ENCODE measurements around the gene DHX57.

DHX57 gene, protein sequence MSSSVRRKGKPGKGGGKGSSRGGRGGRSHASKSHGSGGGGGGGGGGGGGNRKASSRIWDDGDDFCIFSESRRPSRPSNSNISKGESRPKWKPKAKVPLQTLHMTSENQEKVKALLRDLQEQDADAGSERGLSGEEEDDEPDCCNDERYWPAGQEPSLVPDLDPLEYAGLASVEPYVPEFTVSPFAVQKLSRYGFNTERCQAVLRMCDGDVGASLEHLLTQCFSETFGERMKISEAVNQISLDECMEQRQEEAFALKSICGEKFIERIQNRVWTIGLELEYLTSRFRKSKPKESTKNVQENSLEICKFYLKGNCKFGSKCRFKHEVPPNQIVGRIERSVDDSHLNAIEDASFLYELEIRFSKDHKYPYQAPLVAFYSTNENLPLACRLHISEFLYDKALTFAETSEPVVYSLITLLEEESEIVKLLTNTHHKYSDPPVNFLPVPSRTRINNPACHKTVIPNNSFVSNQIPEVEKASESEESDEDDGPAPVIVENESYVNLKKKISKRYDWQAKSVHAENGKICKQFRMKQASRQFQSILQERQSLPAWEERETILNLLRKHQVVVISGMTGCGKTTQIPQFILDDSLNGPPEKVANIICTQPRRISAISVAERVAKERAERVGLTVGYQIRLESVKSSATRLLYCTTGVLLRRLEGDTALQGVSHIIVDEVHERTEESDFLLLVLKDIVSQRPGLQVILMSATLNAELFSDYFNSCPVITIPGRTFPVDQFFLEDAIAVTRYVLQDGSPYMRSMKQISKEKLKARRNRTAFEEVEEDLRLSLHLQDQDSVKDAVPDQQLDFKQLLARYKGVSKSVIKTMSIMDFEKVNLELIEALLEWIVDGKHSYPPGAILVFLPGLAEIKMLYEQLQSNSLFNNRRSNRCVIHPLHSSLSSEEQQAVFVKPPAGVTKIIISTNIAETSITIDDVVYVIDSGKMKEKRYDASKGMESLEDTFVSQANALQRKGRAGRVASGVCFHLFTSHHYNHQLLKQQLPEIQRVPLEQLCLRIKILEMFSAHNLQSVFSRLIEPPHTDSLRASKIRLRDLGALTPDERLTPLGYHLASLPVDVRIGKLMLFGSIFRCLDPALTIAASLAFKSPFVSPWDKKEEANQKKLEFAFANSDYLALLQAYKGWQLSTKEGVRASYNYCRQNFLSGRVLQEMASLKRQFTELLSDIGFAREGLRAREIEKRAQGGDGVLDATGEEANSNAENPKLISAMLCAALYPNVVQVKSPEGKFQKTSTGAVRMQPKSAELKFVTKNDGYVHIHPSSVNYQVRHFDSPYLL (N-terminal part only)

GRCh38 chr2:38875576-38876367 is at the start of gene DHX57, which contains the start of gene MORN2:
Gene DHX57 (minus strand): TSS chr2:38875934. CDS start chr2:38868405, 7,529 bp downstream.
Gene MORN2 (plus strand): TSS chr2:38875976.
- in situ Hi-C loops (cut with HindIII; ENCODE audit: low pct_ligation_motif_present, low pct_unique_long_range_greater_than_20kb, low sequenced_read_pairs) = no loop called here
- DNase-seq = peak; percentile 85

- DNase-seq = no peak
- in situ Hi-C loops (cut with HindIII; ENCODE audit: low pct_ligation_motif_present, low pct_unique_long_range_greater_than_20kb, low sequenced_read_pairs) = no loop called here
Observed at GRCh38 chr2:38922902-38923301, 47.2 kb upstream of the DHX57 start.

DNA sequence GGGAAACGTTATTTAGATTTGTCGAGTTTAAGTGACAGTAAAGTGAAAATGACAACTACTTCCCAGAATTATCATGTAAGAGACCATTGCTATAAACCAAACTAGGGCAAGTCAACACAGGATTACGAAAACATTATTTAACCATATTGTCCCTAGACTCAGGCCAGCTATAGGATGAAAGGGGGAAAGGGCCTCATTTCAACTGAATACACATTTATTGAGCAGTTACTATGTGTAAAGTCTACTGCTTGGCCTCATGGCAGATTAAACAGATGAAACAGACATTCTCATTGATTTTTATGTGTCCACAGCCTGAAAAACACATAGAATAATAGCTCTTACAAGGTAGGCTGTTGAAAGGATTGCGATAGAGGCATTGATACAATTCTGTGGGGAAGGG is 46.7 kb upstream of the DHX57 start:
- no peak for DNase-seq
- in situ Hi-C loops (cut with HindIII; ENCODE audit: low pct_ligation_motif_present, low pct_unique_long_range_greater_than_20kb, low sequenced_read_pairs) = no loop called here

GRCh38 chr2:38912619-38913018 is 36.9 kb upstream of the DHX57 start:
- in situ Hi-C loops (cut with HindIII; ENCODE audit: low pct_ligation_motif_present, low pct_unique_long_range_greater_than_20kb, low sequenced_read_pairs) = no loop called here
- no peak for DNase-seq

- in situ Hi-C loops (cut with HindIII; ENCODE audit: low pct_ligation_motif_present, low pct_unique_long_range_greater_than_20kb, low sequenced_read_pairs) = no loop called here
- no peak for DNase-seq
Observed at GRCh38 chr2:38911191-38911590, 35.5 kb upstream of the DHX57 start.

DNA sequence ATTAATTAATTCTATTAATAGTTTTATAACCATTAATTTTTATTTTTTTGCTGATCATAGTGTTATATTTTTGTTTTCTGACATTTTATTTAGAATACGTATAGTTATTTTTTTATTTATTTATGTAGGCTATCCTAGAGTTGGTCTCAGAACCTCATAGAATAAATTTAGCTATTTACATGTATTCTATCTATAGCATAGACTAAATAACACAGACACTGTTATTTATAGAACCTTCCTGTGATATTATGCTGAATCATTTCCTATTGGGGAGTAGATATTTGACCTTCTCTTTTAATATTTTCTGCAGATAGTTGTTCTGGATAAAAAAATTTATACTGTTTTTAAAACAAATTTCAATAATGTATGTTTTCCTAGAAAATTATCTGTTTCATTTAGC is 34.1 kb upstream of the DHX57 start:
- in situ Hi-C loops (cut with HindIII; ENCODE audit: low pct_ligation_motif_present, low pct_unique_long_range_greater_than_20kb, low sequenced_read_pairs) = no loop called here
- no peak for DNase-seq

DNA sequence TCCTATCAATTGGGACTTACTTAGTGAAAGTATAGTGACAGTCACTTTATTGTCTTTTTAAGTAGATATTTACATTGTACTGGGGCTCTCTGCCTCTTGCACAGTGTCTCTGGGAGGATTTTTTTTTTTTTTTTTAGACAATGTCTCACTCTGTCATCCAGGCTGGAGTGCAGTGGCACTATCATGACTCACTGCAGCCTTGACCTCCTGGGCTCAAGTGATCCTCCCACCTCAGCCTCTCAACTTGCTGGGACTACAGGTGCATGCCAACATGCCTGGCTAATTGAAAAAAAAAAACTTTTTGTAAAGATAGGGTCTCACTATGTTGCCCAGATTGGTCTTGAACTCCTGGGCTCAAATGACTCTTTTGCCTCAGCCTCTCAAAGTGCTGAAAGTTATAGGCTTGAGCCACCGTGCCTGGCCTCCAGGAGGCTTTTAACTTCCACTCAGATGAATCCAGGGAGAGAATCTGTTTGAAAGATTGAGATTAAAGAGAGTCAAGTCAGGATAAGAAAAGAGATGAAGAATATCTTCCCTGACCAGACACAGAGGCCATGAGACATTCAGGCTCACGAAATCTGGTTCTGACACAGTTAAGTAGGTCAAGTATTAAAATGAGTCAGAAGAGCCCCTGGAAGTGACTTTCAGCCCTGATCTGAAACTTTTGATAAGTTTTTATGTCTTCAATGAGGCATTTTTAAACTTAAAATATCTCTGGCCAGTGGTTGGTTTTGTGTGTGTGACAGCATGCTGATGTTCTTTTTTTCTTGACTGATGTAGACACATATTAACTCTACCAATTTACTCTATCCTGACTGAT is 32.2 kb upstream of the DHX57 start:
- DNase-seq = no peak
- in situ Hi-C loops (cut with HindIII; ENCODE audit: low pct_ligation_motif_present, low pct_unique_long_range_greater_than_20kb, low sequenced_read_pairs) = no loop called here

DNA sequence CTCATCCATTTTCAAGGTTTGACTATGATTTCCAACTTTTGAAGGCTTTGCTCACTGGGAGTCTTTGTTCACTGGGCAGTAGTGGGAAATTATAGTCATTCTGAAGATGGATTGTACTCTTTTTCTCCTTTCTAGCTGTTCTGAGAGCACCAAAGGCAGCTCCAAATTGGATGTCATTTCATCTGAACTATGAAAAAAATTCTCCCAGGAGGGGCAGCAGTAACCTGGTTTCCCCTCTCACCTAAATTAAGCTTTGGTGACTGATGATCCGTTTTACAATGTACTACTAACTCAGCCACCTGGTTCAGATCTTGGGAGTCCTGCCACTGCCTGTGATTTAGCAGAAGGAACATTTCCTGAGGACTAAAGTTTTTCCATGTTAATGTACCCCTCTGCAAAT is 31.5 kb upstream of the DHX57 start:
- in situ Hi-C loops (cut with HindIII; ENCODE audit: low pct_ligation_motif_present, low pct_unique_long_range_greater_than_20kb, low sequenced_read_pairs) = no loop called here
- no peak for DNase-seq

- in situ Hi-C loops (cut with HindIII; ENCODE audit: low pct_ligation_motif_present, low pct_unique_long_range_greater_than_20kb, low sequenced_read_pairs) = no loop called here
- DNase-seq = no peak
Observed at GRCh38 chr2:38905251-38905650, 29.5 kb upstream of the DHX57 start.

- in situ Hi-C loops (cut with HindIII; ENCODE audit: low pct_ligation_motif_present, low pct_unique_long_range_greater_than_20kb, low sequenced_read_pairs) = no loop called here
- DNase-seq = no peak
Observed at GRCh38 chr2:38900726-38901125, 25.0 kb upstream of the DHX57 start.

GRCh38 chr2:38898256-38898655 is 22.5 kb upstream of the DHX57 start:
- DNase-seq = no peak
- in situ Hi-C loops (cut with HindIII; ENCODE audit: low pct_ligation_motif_present, low pct_unique_long_range_greater_than_20kb, low sequenced_read_pairs) = no loop called here

GRCh38 chr2:38892819-38893218 is 17.1 kb upstream of the DHX57 start:
- DNase-seq = no peak
- in situ Hi-C loops (cut with HindIII; ENCODE audit: low pct_ligation_motif_present, low pct_unique_long_range_greater_than_20kb, low sequenced_read_pairs) = no loop called here

GRCh38 chr2:38889575-38889974 is 13.8 kb upstream of the DHX57 start, which contains the start of gene ARHGEF33:
Gene ARHGEF33 (plus strand): TSS chr2:38889875. CDS start chr2:38919448, 29,573 bp downstream.
- in situ Hi-C loops (cut with HindIII; ENCODE audit: low pct_ligation_motif_present, low pct_unique_long_range_greater_than_20kb, low sequenced_read_pairs) = no loop called here
- no peak for DNase-seq

DNA sequence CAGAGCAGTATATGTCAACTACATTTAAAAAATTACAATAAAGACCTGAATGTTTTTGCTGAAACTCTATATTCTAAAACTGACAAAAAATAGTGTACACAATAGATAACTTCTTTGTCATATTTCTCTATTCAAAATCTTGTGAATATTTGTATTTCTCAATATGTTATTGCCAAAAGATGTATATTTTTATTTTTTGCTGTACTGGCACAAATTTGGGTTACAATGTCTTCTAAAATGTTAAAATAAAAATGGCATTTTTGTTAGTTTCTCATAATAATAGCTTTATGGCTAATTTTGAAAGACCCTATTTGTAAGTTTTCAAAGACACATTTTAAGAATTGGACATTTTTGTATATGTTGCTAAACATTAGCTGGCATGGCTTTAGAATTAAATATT is 13.3 kb upstream of the DHX57 start:
- in situ Hi-C loops (cut with HindIII; ENCODE audit: low pct_ligation_motif_present, low pct_unique_long_range_greater_than_20kb, low sequenced_read_pairs) = no loop called here

GRCh38 chr2:38887902-38888554 is 12.3 kb upstream of the DHX57 start:
- no peak for DNase-seq
- in situ Hi-C loops (cut with HindIII; ENCODE audit: low pct_ligation_motif_present, low pct_unique_long_range_greater_than_20kb, low sequenced_read_pairs) = no loop called here

More for the DNA sequence above, 13.3 kb upstream of the DHX57 start:
- no peak for DNase-seq

DNA sequence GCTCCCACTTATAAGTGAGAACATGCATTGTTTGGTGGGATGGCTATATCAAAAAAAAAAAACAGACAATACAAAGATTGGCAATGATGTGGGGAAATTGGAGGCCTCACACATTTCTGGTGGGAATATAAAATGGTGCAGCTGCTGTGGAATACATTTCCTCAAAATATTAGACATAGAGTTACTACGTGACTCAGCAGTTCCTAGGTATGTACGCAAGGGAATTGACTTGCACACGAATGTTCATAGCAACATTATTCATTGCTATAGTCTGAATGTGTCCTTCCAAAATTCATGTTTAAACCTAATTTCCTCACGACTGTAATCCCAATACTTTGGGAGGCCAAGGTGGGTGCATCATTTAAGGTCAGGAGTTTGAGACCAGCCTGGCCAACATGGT is 11.6 kb upstream of the DHX57 start:
- no peak for DNase-seq
- in situ Hi-C loops (cut with HindIII; ENCODE audit: low pct_ligation_motif_present, low pct_unique_long_range_greater_than_20kb, low sequenced_read_pairs) = no loop called here

DNA sequence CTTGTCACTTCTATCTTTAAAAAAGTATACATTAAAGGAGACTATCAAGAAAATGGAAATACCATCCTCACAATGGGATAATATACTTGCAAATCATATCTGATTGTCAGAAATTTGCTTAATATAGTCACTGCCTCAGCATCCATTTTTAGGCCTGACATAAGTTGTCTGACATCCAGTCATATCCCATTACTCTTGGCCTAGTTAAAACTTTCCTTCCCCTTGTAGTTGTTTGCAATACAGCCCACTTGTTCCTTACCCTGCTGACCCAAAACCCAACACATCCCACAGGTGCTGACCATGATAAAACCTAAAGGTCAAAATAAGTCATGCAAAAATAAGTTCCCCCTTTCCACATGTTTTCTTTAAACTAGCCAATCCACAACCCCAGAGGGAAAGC is 10.3 kb upstream of the DHX57 start:
- in situ Hi-C loops (cut with HindIII; ENCODE audit: low pct_ligation_motif_present, low pct_unique_long_range_greater_than_20kb, low sequenced_read_pairs) = no loop called here
- DNase-seq = no peak
